ENCODE data around the gene TBX19. TPM values are rescaled to one million over a fixed set of nuclear protein-coding genes. Genes with fewer than 3 reads are reported as not detected.

The TBX19 gene
- polyA plus RNA-seq, 2 of the 4 experiments (the other 2 are of a cell fraction) = 0.98 to 1.7 TPM

DNA sequence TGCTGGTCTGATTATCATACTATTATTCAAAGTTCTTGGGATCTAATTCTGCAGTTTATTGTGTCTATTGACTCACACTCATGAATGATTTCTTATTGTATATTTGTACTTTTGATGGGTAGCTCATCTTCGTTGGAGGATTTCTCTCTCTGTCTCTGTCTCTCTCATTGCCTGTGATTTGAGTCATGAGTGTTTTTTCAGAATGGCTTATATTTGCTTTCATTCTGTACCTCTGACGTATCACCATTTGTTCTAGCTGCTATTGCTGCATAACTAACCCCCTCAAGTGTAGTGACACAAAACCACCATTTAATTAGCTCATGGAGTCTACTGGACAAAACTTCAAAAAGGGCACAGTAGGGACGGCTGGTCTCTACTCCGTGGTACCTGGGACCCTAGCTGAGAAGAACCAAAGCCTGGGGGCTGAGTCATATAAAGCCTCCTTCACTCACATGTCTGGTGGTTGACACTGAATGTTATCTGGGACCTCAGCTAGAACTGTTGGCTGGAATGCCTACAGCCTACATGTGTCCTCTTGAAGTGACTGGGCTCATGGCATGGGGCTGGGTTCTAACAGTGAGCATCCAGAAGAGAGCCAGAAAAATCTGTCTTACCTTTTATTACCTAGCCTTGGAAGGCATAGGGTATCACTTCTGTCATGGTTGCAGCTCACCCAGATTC, 44.2 kb downstream of the TBX19 start:
- Histone ChIP-seq H3K4me2 (no peak overlapping the region), H3K4me1 (peaks cover 17% of the 10 kb centered on the region), H3K9me3 (peaks cover 4% of the 10 kb centered on the region; the same call in 1 of the 3 replicates), H3K4me3 (no peak overlapping the region), H3K27ac (no peak overlapping the region)
- FAIRE-seq = no peak
- CTCF ChIA-PET = interaction anchor here (0.6 to 2.8 kb wide), 2 partner anchors 9 to 18 kb away, joined by 3 to 14 read pairs; no protein-coding TSS in a partner anchor
- TF ChIP-seq BHLHE40 (IDR thresholded peaks at IDR 0.05; ENCODE audit: low read depth, low read length) (no peak), RAD21 (conservative IDR thresholded peaks at IDR 0.05 in 1 of 2, IDR thresholded peaks at IDR 0.05 in 1 of 2) (no peak), KDM5A (IDR thresholded peaks at IDR 0.05) (no peak), HOXA7 (CRISPR knock-in tag; IDR thresholded peaks at IDR 0.05) (no peak), JUNB (IDR thresholded peaks at IDR 0.05) (no peak), RCOR1 (IDR thresholded peaks at IDR 0.05; ENCODE audit: low read depth, low read length) (no peak), ESRRA (IDR thresholded peaks at IDR 0.05; ENCODE audit: borderline replicate concordance, low read length) (no peak)
- ATAC-seq = no peak
- DNase-seq (ENCODE audit: low read depth in 1 of 2, low spot score in 1 of 2) = no peak
- 49% methylated on average over 4 of the region's 4 CpGs for WGBS (ENCODE audit: missing lambda C conversion rate)
- POLR2A ChIA-PET = no interaction called here

DNA sequence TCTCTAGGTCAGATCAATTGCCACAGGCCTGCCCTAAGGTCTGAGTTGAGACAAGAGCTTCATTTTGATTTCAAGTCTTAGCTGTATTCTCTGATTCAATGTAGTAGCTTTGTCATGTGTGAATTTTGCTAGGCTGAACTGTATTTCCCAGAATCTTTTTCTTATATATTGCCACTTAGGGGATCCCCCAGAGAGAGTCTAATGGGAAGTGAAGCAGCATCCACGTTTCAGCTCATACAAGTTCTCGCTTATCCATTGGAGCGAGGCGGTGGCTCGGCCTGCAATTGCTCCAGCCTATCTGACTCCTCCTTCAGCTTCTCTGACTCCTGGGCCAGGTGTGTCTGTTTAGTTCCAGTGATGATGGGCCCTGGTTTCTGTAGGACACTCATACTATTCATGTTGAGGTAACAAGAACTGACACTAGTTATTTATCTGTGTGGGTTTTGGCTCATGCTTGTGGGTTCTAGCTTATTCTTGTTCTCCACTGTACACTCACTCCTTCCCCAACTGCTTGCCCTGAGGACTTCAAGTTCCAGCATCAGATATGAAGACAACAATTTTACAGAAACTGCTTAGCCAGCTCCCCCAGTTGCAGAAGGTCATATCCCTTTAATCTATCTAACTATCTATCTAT, 48.2 kb downstream of the TBX19 start:
- FAIRE-seq (no peak), DNase-seq (ENCODE audit: low read depth in 1 of 2, low spot score in 1 of 2) (no peak), ATAC-seq (no peak)
- no peak overlapping the region for H3K4me3 ChIP-seq
- H3K9me3 ChIP-seq = peaks cover 4% of the 10 kb centered on the region; the same call in 1 of the 3 replicates
- no peak overlapping the region for H3K27ac ChIP-seq
- ChIA-PET CTCF (interaction anchor here (1.1 to 4.3 kb wide), 3 partner anchors 9 to 110 kb away, joined by 3 to 30 read pairs (median 6); no protein-coding TSS in a partner anchor), POLR2A (no interaction called here)
- WGBS (ENCODE audit: missing lambda C conversion rate) = 82% methylated on average over 5 of the region's 5 CpGs
- H3K4me2 ChIP-seq = no peak overlapping the region
- TF ChIP-seq, protein P1, sequence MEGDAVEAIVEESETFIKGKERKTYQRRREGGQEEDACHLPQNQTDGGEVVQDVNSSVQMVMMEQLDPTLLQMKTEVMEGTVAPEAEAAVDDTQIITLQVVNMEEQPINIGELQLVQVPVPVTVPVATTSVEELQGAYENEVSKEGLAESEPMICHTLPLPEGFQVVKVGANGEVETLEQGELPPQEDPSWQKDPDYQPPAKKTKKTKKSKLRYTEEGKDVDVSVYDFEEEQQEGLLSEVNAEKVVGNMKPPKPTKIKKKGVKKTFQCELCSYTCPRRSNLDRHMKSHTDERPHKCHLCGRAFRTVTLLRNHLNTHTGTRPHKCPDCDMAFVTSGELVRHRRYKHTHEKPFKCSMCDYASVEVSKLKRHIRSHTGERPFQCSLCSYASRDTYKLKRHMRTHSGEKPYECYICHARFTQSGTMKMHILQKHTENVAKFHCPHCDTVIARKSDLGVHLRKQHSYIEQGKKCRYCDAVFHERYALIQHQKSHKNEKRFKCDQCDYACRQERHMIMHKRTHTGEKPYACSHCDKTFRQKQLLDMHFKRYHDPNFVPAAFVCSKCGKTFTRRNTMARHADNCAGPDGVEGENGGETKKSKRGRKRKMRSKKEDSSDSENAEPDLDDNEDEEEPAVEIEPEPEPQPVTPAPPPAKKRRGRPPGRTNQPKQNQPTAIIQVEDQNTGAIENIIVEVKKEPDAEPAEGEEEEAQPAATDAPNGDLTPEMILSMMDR (IDR thresholded peaks at IDR 0.05) = no peak
- TF ChIP-seq HOXB5 (CRISPR knock-in tag; IDR thresholded peaks at IDR 0.05) (no peak), HEYL (CRISPR knock-in tag; IDR thresholded peaks at IDR 0.05) (no peak), JUN (IDR thresholded peaks at IDR 0.05) (no peak), MAFK (IDR thresholded peaks at IDR 0.05; ENCODE audit: partially characterized antibody) (no peak), JUNB (IDR thresholded peaks at IDR 0.05) (no peak), SREBF2 (IDR thresholded peaks at IDR 0.05) (no peak), PHF8 (IDR thresholded peaks at IDR 0.05; ENCODE audit: borderline replicate concordance, low read depth) (no peak), FOSB (CRISPR knock-in tag; IDR thresholded peaks at IDR 0.05) (no peak), ESRRA (IDR thresholded peaks at IDR 0.05; ENCODE audit: borderline replicate concordance, low read length) (no peak), HOXA7 (CRISPR knock-in tag; IDR thresholded peaks at IDR 0.05) (no peak)
- no peaks in the 10 kb centered on the region for H3K4me1 ChIP-seq

DNA sequence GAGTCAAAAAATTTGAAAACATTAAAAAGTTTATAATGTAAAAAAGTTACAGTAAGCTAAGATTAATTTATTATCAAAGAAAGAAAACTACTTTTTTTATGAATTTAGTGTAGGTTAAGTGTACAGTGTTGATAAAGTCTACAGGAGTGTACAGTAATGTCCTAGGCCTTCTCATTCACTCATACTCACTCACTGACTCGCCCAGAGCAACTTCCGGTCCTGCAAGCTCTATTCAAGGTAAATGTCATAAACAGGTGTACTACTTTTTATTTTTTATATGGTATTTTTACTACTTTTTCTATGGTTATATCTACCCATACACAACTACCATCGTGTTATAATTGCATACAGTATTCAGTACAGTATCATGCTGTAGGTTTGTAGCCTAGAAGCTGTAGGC, 49.6 kb downstream of the TBX19 start:
- WGBS (ENCODE audit: missing lambda C conversion rate) = 83% methylated on average over 3 of the region's 3 CpGs
- TF ChIP-seq CEBPB (IDR thresholded peaks at IDR 0.05) (no peak), CBX2 (IDR thresholded peaks at IDR 0.05; ENCODE audit: borderline replicate concordance, low read depth) (no peak), ESRRA (IDR thresholded peaks at IDR 0.05; ENCODE audit: borderline replicate concordance, low read length) (no peak)
- Histone ChIP-seq H3K4me3 (no peak overlapping the region), H3K9me3 (no peaks in the 10 kb centered on the region), H3K4me1 (no peaks in the 10 kb centered on the region), H3K4me2 (no peak overlapping the region), H3K27ac (no peak overlapping the region)
- DNase-seq (ENCODE audit: low read depth in 1 of 2, low spot score in 1 of 2) (no peak), FAIRE-seq (no peak), ATAC-seq (no peak)
- ChIA-PET POLR2A (no interaction called here), CTCF (interaction anchor here (1.2 to 4.3 kb wide), 2 partner anchors 12 to 36 kb away, joined by 4 to 30 read pairs; no protein-coding TSS in a partner anchor)

DNA sequence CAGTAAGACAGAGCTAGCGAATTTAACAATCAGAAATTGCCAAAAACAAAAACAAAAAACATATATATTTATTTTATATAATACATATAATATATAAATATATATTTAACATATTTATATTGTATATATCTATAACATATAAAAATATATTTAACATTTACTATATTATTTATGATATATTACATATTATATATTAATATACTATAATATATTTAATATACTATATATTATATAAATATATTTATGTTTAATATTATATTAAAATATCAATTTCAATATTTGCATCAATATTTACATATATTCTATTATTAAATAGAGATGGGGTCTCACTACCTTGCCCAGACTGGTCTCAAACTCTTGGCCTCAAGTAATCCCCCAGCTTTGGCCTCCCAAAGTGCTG, 50.9 kb downstream of the TBX19 start:
- no peaks in the 10 kb centered on the region for H3K9me3 ChIP-seq
- 79% methylated on average over 1 of the region's 1 CpG for WGBS (ENCODE audit: missing lambda C conversion rate)
- H3K4me3 ChIP-seq = no peak overlapping the region
- POLR2A ChIA-PET = no interaction called here
- ATAC-seq = no peak
- H3K4me2 ChIP-seq = no peak overlapping the region
- CTCF ChIA-PET = interaction anchor here (0.5 to 4.3 kb wide), 2 partner anchors 11 to 1020 kb away, joined by 3 to 30 read pairs; no protein-coding TSS in a partner anchor
- no peak overlapping the region for H3K27ac ChIP-seq
- no peaks in the 10 kb centered on the region for H3K4me1 ChIP-seq
- no peak for DNase-seq (ENCODE audit: low read depth in 1 of 2, low spot score in 1 of 2)
- FAIRE-seq = no peak
- TF ChIP-seq RCOR1 (IDR thresholded peaks at IDR 0.05; ENCODE audit: low read depth, low read length) (no peak), RNF2 (IDR thresholded peaks at IDR 0.05; ENCODE audit: borderline replicate concordance, low read depth) (no peak), RAD21 (conservative IDR thresholded peaks at IDR 0.05 in 1 of 2, IDR thresholded peaks at IDR 0.05 in 1 of 2) (no peak), JUNB (IDR thresholded peaks at IDR 0.05) (no peak), CHD2 (IDR thresholded peaks at IDR 0.05; ENCODE audit: low read length, partially characterized antibody) (no peak), KDM5A (IDR thresholded peaks at IDR 0.05) (no peak), EHF (CRISPR knock-in tag; IDR thresholded peaks at IDR 0.05) (no peak)
- TF ChIP-seq, protein P2, sequence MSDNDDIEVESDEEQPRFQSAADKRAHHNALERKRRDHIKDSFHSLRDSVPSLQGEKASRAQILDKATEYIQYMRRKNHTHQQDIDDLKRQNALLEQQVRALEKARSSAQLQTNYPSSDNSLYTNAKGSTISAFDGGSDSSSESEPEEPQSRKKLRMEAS (IDR thresholded peaks at IDR 0.05) = no peak
- TF ChIP-seq, protein P1 (IDR thresholded peaks at IDR 0.05) = no peak
- TF ChIP-seq, protein P3, sequence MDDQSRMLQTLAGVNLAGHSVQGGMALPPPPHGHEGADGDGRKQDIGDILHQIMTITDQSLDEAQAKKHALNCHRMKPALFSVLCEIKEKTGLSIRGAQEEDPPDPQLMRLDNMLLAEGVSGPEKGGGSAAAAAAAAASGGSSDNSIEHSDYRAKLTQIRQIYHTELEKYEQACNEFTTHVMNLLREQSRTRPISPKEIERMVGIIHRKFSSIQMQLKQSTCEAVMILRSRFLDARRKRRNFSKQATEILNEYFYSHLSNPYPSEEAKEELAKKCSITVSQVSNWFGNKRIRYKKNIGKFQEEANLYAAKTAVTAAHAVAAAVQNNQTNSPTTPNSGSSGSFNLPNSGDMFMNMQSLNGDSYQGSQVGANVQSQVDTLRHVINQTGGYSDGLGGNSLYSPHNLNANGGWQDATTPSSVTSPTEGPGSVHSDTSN (IDR thresholded peaks at IDR 0.05) = no peak
- TF ChIP-seq, protein P4, sequence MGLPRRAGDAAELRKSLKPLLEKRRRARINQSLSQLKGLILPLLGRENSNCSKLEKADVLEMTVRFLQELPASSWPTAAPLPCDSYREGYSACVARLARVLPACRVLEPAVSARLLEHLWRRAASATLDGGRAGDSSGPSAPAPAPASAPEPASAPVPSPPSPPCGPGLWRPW (IDR thresholded peaks at IDR 0.05) = no peak
